Astrocyte of the spinal cord (primary cell): Measurements from ENCODE around the gene CHST8.

Experiments used
- DNase-seq: peaks from one replicate; pipeline ENCODE4 v3.0.0; 2011; ENCODE audit warnings: low read depth, low spot score
- H3K4me3 ChIP-seq: 2 replicates; pipeline ENCODE4 v1.5.1; 2011; ENCODE audit warnings: low read depth, mild to moderate bottlenecking, low read length, moderate library complexity
- CTCF ChIP-seq: IDR thresholded peaks from 2 replicates; pipeline ENCODE4 v1.5.1; 2012; ENCODE audit warnings: low read depth, mild to moderate bottlenecking, low read length, inconsistent platforms
- in situ Hi-C: cut with HindIII; loops from 2 replicates; pipeline ENCODE4 v1.10.0; 2017; ENCODE audit warnings: low sequenced_read_pairs

The CHST8 gene

DNA sequence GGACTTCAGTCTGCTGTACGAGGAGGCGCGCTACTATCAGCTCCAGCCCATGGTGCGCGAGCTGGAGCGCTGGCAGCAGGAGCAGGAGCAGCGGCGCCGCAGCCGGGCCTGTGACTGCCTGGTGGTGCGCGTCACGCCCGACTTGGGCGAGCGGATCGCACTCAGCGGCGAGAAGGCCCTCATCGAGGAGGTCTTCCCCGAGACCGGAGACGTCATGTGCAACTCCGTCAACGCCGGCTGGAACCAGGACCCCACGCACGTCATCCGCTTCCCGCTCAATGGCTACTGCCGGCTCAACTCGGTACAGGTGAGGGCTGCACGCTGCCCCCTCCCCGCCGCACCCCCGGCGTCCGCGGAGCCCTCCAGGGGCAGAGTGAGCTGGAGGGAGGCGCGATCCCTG, 189.5 kb downstream of the CHST8 start:
- no peak for TF ChIP-seq CTCF
- no peak overlapping the region for H3K4me3 ChIP-seq
- in situ Hi-C loops, result no loop called here
- no peak for DNase-seq

GRCh38 chr19:33811736-33812387, 190.1 kb downstream of the CHST8 start:
- DNase-seq, result no peak
- no peak for TF ChIP-seq CTCF
- in situ Hi-C loops, result no loop called here
- H3K4me3 ChIP-seq, result no peak overlapping the region

GRCh38 chr19:33812388-33813330, 190.9 kb downstream of the CHST8 start:
- no peak overlapping the region for H3K4me3 ChIP-seq
- TF ChIP-seq CTCF, result no peak
- in situ Hi-C loops, result no loop called here
- no peak for DNase-seq

GRCh38 chr19:33813391-33814101, 191.8 kb downstream of the CHST8 start:
- in situ Hi-C loops, result no loop called here
- TF ChIP-seq CTCF, result no peak
- H3K4me3 ChIP-seq, result no peak overlapping the region
- no peak for DNase-seq

DNA sequence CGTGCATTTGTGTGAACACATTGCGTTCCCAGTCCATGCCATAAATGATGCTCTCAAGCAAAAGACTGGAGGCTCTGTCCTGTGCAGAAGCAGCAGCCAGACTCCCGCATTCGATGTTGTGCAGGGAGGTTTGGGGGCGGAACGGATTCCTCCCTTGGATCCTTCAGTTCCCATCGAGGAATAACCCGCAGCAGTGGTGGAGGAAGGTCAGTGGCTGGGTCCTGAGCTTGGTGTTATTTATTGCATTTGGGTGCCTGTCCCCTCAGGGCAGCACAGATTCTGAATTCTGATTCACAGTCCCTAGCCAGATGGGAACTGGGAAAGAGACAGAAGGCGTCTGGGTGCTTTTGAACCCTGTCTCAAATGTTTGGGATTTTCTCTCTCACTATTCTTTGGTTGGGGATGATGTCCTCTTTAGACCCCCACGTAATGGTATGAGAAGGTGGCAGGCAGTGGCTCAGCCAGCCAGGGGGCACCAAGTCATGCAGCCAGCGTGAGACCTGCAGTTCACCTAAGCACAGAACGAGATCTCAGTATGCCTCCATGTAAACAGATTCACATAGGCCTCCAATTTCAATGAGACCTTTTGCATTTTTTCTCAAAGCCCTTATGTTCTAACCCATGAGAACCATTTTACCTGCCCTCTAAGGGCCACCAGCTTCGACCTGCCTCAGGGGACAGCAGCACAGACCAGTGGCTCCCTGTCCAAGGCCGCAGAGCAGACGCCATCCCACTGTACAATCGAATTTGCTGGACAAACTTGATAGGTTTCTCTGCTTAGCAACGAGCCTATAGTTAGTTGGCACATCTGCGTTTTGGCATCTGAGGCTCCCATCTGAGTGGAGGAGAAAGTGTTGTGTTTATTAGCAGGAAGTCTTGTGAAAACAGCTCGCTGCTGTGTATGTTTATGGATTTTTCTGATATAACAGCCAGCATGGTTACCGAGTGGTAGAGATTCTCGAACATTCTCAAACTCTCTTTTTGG, 192.7 kb downstream of the CHST8 start:
- in situ Hi-C loops, result no loop called here
- DNase-seq, result no peak
- no peak overlapping the region for H3K4me3 ChIP-seq
- TF ChIP-seq CTCF, result no peak
